Measurements from ENCODE around the gene SLMAP. TPM values are rescaled to one million over a fixed set of nuclear protein-coding genes. Genes with fewer than 3 reads are reported as not detected.
A peak's percentile ranks its signal among the peaks of the same experiment; 100 is the strongest.

The SLMAP gene
- 100 to 1,000 TPM in 1 of 6 donors, 10 to 100 TPM in 5; 53.4 to 104 (median 68.4) TPM for total RNA-seq

DNA sequence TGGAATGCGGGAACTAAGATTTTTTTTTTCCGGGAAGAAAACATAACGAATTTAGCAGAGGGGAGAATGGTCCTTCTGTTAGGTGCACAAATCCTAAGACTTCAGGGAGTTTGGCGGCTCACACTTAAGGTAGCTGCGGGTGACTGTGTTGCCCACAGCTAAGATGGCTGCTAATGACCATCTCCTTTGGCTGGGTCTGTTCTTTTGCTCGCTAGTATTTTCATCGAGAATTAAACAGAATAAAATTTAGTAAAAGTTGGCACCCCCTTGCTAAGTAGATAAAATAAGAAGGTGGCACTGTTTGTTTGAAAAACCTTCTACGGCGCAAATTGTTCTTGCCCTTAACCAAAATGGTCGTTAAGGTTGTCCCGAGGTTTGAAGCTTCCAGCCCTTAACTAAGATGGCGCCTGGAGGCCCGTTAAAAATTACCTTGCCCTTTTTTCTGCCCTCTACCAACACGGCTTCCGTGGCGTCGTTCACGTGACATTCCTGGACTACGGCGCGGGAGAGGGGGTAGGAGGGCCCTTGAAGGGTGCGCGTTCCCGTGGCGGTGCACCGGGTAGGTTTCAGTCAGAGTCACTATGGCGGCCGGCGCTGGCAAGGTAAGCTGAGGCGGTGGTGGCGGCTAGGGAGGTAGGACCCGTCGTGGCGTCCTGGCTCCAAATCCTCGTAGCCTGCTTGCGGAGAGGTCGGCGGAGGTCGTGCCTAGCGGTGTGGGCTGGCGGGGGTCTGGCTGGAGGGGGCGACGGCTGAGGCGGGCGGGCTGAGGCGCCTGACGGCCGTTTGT lies at the start of gene SLMAP:
Gene SLMAP, plus strand, starts transcription at position 569 of the 787 bp plus-strand sequence. CDS start 1,343 bp downstream, outside the sequence.
- H3K27ac ChIP-seq: peak within 1 kb of the TSS; percentile 86 to 96 (median 92)
- TF ChIP-seq POLR2AphosphoS5 (IDR thresholded peaks at IDR 0.05) (peak; percentile 93 to 96), POLR2A (IDR thresholded peaks at IDR 0.05) (peak in 3 of 4 donors; percentile 67 to 83 (median 73)), EP300 (IDR thresholded peaks at IDR 0.05) (peak in 1 of 4 donors; percentile 51)
- TF ChIP-seq, protein P1, sequence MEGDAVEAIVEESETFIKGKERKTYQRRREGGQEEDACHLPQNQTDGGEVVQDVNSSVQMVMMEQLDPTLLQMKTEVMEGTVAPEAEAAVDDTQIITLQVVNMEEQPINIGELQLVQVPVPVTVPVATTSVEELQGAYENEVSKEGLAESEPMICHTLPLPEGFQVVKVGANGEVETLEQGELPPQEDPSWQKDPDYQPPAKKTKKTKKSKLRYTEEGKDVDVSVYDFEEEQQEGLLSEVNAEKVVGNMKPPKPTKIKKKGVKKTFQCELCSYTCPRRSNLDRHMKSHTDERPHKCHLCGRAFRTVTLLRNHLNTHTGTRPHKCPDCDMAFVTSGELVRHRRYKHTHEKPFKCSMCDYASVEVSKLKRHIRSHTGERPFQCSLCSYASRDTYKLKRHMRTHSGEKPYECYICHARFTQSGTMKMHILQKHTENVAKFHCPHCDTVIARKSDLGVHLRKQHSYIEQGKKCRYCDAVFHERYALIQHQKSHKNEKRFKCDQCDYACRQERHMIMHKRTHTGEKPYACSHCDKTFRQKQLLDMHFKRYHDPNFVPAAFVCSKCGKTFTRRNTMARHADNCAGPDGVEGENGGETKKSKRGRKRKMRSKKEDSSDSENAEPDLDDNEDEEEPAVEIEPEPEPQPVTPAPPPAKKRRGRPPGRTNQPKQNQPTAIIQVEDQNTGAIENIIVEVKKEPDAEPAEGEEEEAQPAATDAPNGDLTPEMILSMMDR (IDR thresholded peaks at IDR 0.05): peak in 1 of 6 experiments; percentile 12
- H3K27me3 ChIP-seq: no peaks in the 10 kb centered on the region
- H3K9me3 ChIP-seq: no peaks in the 10 kb centered on the region
- H3K36me3 ChIP-seq: peaks cover 0 to 4% (median 2%) of the 10 kb centered on the region in 4 donors
- 1% methylated on average over 27 to 48 of the region's 48 CpGs for WGBS, 2 donors
- H3K4me1 ChIP-seq: peaks cover 29 to 45% (median 34%) of the 10 kb centered on the region in 4 donors
- H3K4me3 ChIP-seq: peak within 1 kb of the TSS; percentile 85 to 97 (median 94)
- DNase-seq (peak; percentile 93 to 98), ATAC-seq (ENCODE audit: low FRiP score in 2 of 2) (peak; percentile 98 to 99)

GRCh38 chr3:57706462-57706861 lies 49.6 kb upstream of the SLMAP start:
- WGBS, 2 donors: 76 to 79% methylated on average over 3 of the region's 3 CpGs
- no peak for TF ChIP-seq POLR2AphosphoS5 (IDR thresholded peaks at IDR 0.05)
- TF ChIP-seq POLR2A (IDR thresholded peaks at IDR 0.05): no peak
- TF ChIP-seq, protein P1 (IDR thresholded peaks at IDR 0.05): no peak
- TF ChIP-seq EP300 (IDR thresholded peaks at IDR 0.05): no peak
- Histone ChIP-seq H3K4me1 (peaks cover 0 to 4% (median 0%) of the 10 kb centered on the region in 4 donors), H3K4me3 (no peak overlapping the region), H3K36me3 (no peaks in the 10 kb centered on the region), H3K27ac (no peak overlapping the region), H3K27me3 (no peaks in the 10 kb centered on the region), H3K9me3 (no peaks in the 10 kb centered on the region)
- no peak for DNase-seq
- ATAC-seq (ENCODE audit: low FRiP score in 2 of 2): peak in 1 of 2 donors; percentile 75

- DNase-seq (no peak), ATAC-seq (ENCODE audit: low FRiP score in 2 of 2) (no peak)
- no peak overlapping the region for H3K4me3 ChIP-seq
- 10 to 19% methylated on average over 2 of the region's 2 CpGs for WGBS, 2 donors
- H3K36me3 ChIP-seq: no peaks in the 10 kb centered on the region
- H3K27ac ChIP-seq: no peak overlapping the region
- TF ChIP-seq POLR2A (IDR thresholded peaks at IDR 0.05) (no peak), POLR2AphosphoS5 (IDR thresholded peaks at IDR 0.05) (no peak), EP300 (IDR thresholded peaks at IDR 0.05) (no peak)
- TF ChIP-seq, protein P1 (IDR thresholded peaks at IDR 0.05): no peak
- peaks cover 0 to 4% (median 0%) of the 10 kb centered on the region in 4 donors for H3K4me1 ChIP-seq
- H3K27me3 ChIP-seq: no peaks in the 10 kb centered on the region
- H3K9me3 ChIP-seq: no peaks in the 10 kb centered on the region
These were observed 47.1 kb upstream of the SLMAP start for GRCh38 chr3:57709031-57709430.

DNA sequence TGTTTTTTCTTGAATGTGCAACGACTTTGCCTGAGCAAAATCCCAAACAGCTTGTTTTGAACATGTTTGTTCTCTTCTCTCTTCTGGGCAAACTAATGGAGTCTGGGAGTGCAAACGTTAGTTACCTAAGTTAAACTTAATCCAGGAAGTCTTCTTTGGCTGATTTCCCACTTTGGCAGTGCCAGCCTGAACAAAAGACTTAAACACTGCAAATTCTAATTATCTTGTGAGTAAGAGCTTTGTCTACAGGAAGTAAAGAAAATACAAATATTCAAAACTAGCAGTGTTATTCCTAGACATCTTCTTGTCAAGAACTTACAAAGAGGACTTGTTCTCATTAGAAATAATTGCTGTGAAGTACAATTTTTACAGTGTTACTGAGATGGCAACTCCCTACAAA lies 46.5 kb upstream of the SLMAP start:
- DNase-seq: no peak
- H3K27me3 ChIP-seq: no peaks in the 10 kb centered on the region
- H3K9me3 ChIP-seq: no peaks in the 10 kb centered on the region
- H3K36me3 ChIP-seq: no peaks in the 10 kb centered on the region
- H3K4me1 ChIP-seq: peaks cover 0 to 4% (median 0%) of the 10 kb centered on the region in 4 donors
- H3K27ac ChIP-seq: no peak overlapping the region
- WGBS, 2 donors: 10 to 11% methylated on average over 2 of the region's 2 CpGs
- TF ChIP-seq POLR2AphosphoS5 (IDR thresholded peaks at IDR 0.05) (no peak), POLR2A (IDR thresholded peaks at IDR 0.05) (no peak), EP300 (IDR thresholded peaks at IDR 0.05) (no peak)
- TF ChIP-seq, protein P1 (IDR thresholded peaks at IDR 0.05): no peak
- H3K4me3 ChIP-seq: no peak overlapping the region
- no peak for ATAC-seq (ENCODE audit: low FRiP score in 2 of 2)

Data from upper lobe of left lung (tissue), 6 donors.